Endodermal cell (in vitro differentiated cells): ENCODE measurements around the gene SYNDIG1. TPM values are rescaled to one million over a fixed set of nuclear protein-coding genes. Genes with fewer than 3 reads are reported as not detected.

Source experiments
- DNase-seq: peaks from one replicate; pipeline ENCODE4 v3.0.0-alpha.2; 2017
- H3K27ac ChIP-seq: 2 replicates; pipeline ENCODE4 v1.5.1; 2013; ENCODE audit warnings: mild to moderate bottlenecking, low read depth, low read length, moderate library complexity
- H3K27me3 ChIP-seq: 2 replicates; pipeline ENCODE4 v1.6.1; 2013; ENCODE audit warnings: mild to moderate bottlenecking, low read length, moderate library complexity; ENCODE audit not compliant: insufficient read depth, control insufficient read depth, poor library complexity, severe bottlenecking
- H3K36me3 ChIP-seq: 2 replicates; pipeline ENCODE4 v1.7.0; 2013; ENCODE audit warnings: mild to moderate bottlenecking, low read length, moderate library complexity; ENCODE audit not compliant: control insufficient read depth, insufficient read depth
- H3K4me1 ChIP-seq: one replicate; pipeline ENCODE4 v1.7.0; 2013; ENCODE audit warnings: low read length; ENCODE audit not compliant: control insufficient read depth, insufficient read depth
- H3K4me3 ChIP-seq: 2 replicates; pipeline ENCODE4 v1.5.1; 2013; ENCODE audit warnings: mild to moderate bottlenecking, low read length, moderate library complexity
- H3K9ac ChIP-seq: 2 replicates; pipeline ENCODE4 v1.6.1; 2013; ENCODE audit warnings: mild to moderate bottlenecking, low read length, moderate library complexity; ENCODE audit not compliant: poor library complexity, severe bottlenecking; ENCODE audit errors: extremely low read depth
- H3K9me3 ChIP-seq: 2 replicates; pipeline ENCODE4 v1.6.1; 2013; ENCODE audit warnings: mild to moderate bottlenecking, low read length, moderate library complexity; ENCODE audit not compliant: control insufficient read depth
- H3K27ac Mint-ChIP-seq: 2 replicates; pipeline ENCODE4 v1.8.0; 2020; ENCODE audit warnings: mixed read lengths
- H3K27me3 Mint-ChIP-seq: 2 replicates; pipeline ENCODE4 v1.8.0; 2021; ENCODE audit warnings: mild to moderate bottlenecking, mixed read lengths; ENCODE audit not compliant: insufficient read depth
- H3K36me3 Mint-ChIP-seq: 2 replicates; pipeline ENCODE4 v1.8.0; 2020; ENCODE audit warnings: low read depth, mixed read lengths
- H3K4me1 Mint-ChIP-seq: 2 replicates; pipeline ENCODE4 v1.8.0; 2020; ENCODE audit warnings: mixed read lengths
- H3K4me3 Mint-ChIP-seq: 2 replicates; pipeline ENCODE4 v1.8.0; 2020; ENCODE audit warnings: mild to moderate bottlenecking, moderate library complexity, mixed read lengths
- H3K9me3 Mint-ChIP-seq: 2 replicates; pipeline ENCODE4 v1.8.0; 2020; ENCODE audit warnings: mild to moderate bottlenecking, mixed read lengths
- CTCF ChIP-seq: fragments of 200-600 bp; sonication (generic); conservative IDR thresholded peaks from 2 replicates; pipeline ENCODE4 v1.5.0; 2021; ENCODE audit warnings: antibody characterized with exemption, mild to moderate bottlenecking
- WGBS, 2 experiments: methylation state at CpG; one replicate each; pipeline versions ENCODE4 v1.1.5 to v1.1.7; 2013; ENCODE audit warnings: missing lambda C conversion rate in 2 of 2, mixed read lengths in 1 of 2; ENCODE audit not compliant: insufficient coverage in 1 of 2, insufficient read length in 1 of 2; 5-methylcytosine and 5-hydroxymethylcytosine counted together
- total RNA-seq, 2 donors: library from RNA; stranded (reverse); fragmentation: NEBNext Ultra II Directional in 1 of 2; extraction: Animal tissue kit (Norgen Biotek cat#: 25700) in 1 of 2; gene quantifications; 2 replicates in 1 of 2; 3 replicates in 1 of 2; pipeline ENCODE4 v1.2.1, GENCODE V29; 2021

The SYNDIG1 gene
- total RNA-seq, 2 donors from 2014 or later = 5.5 to 6.8 TPM

- H3K27me3 ChIP-seq = no peaks in the 10 kb centered on the region
- H3K4me1 ChIP-seq = no peaks in the 10 kb centered on the region
- 83 to 100% methylated on average over 2 to 5 of the region's 5 CpGs for WGBS, 2 experiments
- no peak for TF ChIP-seq CTCF
- no peak overlapping the region for H3K4me3 ChIP-seq
- peaks cover 17% of the 10 kb centered on the region for H3K9me3 ChIP-seq
- no peak for DNase-seq
- Mint-ChIP-seq H3K27ac (no peak overlapping the region), H3K4me1 (no peaks in the 10 kb centered on the region), H3K9me3 (peaks cover 13% of the 10 kb centered on the region), H3K27me3 (peaks cover 6% of the 10 kb centered on the region), H3K4me3 (no peak overlapping the region), H3K36me3 (no peaks in the 10 kb centered on the region)
- H3K9ac ChIP-seq = no peak overlapping the region
- no peak overlapping the region for H3K27ac ChIP-seq
- H3K36me3 ChIP-seq = no peaks in the 10 kb centered on the region
Measured at GRCh38 chr20:24567508-24567907, 98.1 kb downstream of the SYNDIG1 start.

GRCh38 chr20:24568842-24569241, 99.4 kb downstream of the SYNDIG1 start:
- Histone ChIP-seq H3K4me1 (no peaks in the 10 kb centered on the region), H3K9ac (no peak overlapping the region), H3K4me3 (no peak overlapping the region), H3K27me3 (no peaks in the 10 kb centered on the region), H3K9me3 (peaks cover 3% of the 10 kb centered on the region), H3K36me3 (no peaks in the 10 kb centered on the region), H3K27ac (no peak overlapping the region)
- H3K36me3 Mint-ChIP-seq = no peaks in the 10 kb centered on the region
- peaks cover 6% of the 10 kb centered on the region for H3K27me3 Mint-ChIP-seq
- no peaks in the 10 kb centered on the region for H3K4me1 Mint-ChIP-seq
- TF ChIP-seq CTCF = no peak
- DNase-seq = no peak
- no peak overlapping the region for H3K27ac Mint-ChIP-seq
- peaks cover under 1% of the 10 kb centered on the region for H3K9me3 Mint-ChIP-seq
- WGBS, 2 experiments = 93 to 96% methylated on average over 8 of the region's 8 CpGs
- H3K4me3 Mint-ChIP-seq = no peak overlapping the region

GRCh38 chr20:24571159-24571558, 101.7 kb downstream of the SYNDIG1 start:
- no peaks in the 10 kb centered on the region for H3K36me3 ChIP-seq
- no peaks in the 10 kb centered on the region for H3K9me3 Mint-ChIP-seq
- no peak overlapping the region for H3K4me3 ChIP-seq
- H3K27ac Mint-ChIP-seq = no peak overlapping the region
- no peak for TF ChIP-seq CTCF
- H3K4me1 Mint-ChIP-seq = no peaks in the 10 kb centered on the region
- peaks cover 6% of the 10 kb centered on the region for H3K27me3 Mint-ChIP-seq
- H3K27me3 ChIP-seq = no peaks in the 10 kb centered on the region
- H3K4me1 ChIP-seq = no peaks in the 10 kb centered on the region
- no peak overlapping the region for H3K27ac ChIP-seq
- no peak for DNase-seq
- H3K4me3 Mint-ChIP-seq = no peak overlapping the region
- no peak overlapping the region for H3K9ac ChIP-seq
- H3K9me3 ChIP-seq = no peaks in the 10 kb centered on the region
- WGBS, 2 experiments = 95 to 100% methylated on average over 2 of the region's 2 CpGs
- H3K36me3 Mint-ChIP-seq = no peaks in the 10 kb centered on the region
